HepG2 (cell line): ENCODE data around the gene NDUFAF8. TPM values are rescaled to one million over a fixed set of nuclear protein-coding genes. Genes with fewer than 3 reads are reported as not detected.

ENCODE experiments used
- ARID3A ChIP-seq: IDR thresholded peaks from 2 replicates; pipeline ENCODE4 v1.6.1; 2012; ENCODE audit warnings: low read depth, low read length, improper control_type of control experiment
- ELF4 ChIP-seq: sonication (generic); formaldehyde crosslinking; IDR thresholded peaks from 2 replicates; pipeline ENCODE4 v1.5.0; 2020; ENCODE audit warnings: missing genetic modification reagents, mild to moderate bottlenecking, moderate library complexity, borderline replicate concordance
- HOXA7 ChIP-seq: sonication (generic); formaldehyde crosslinking; IDR thresholded peaks from 2 replicates; pipeline ENCODE4 v1.8.1; 2022; ENCODE audit warnings: mild to moderate bottlenecking, missing genetic modification reagents, moderate library complexity
- IKZF1 ChIP-seq: fragments of 450-650 bp; IDR thresholded peaks from 2 replicates; pipeline ENCODE4 v1.7.1; 2016
- JUND ChIP-seq: sonication (generic); formaldehyde crosslinking; IDR thresholded peaks from 2 replicates; pipeline ENCODE4 v1.8.0; 2022; ENCODE audit warnings: mild to moderate bottlenecking, missing genetic modification reagents
- MTA1 ChIP-seq: sonication (generic); formaldehyde crosslinking; IDR thresholded peaks from 2 replicates; pipeline ENCODE4 v1.4.0; 2020; ENCODE audit warnings: missing genetic modification reagents, mild to moderate bottlenecking, borderline replicate concordance
- NR1H2 ChIP-seq: sonication (generic); formaldehyde crosslinking; IDR thresholded peaks from 2 replicates; pipeline ENCODE4 v1.8.1; 2022; ENCODE audit warnings: low read depth, missing genetic modification reagents, borderline replicate concordance
- SALL2 ChIP-seq: sonication (generic); formaldehyde crosslinking; IDR thresholded peaks from 2 replicates; pipeline ENCODE4 v1.8.1; 2023; ENCODE audit warnings: mild to moderate bottlenecking, missing genetic modification reagents, inconsistent platforms
- THAP11 ChIP-seq: IDR thresholded peaks from 2 replicates; pipeline ENCODE4 v1.6.1; 2016; ENCODE audit warnings: missing biosample characterization, missing genetic modification reagents
- ZBTB3 ChIP-seq: sonication (generic); formaldehyde crosslinking; IDR thresholded peaks from 2 replicates; pipeline ENCODE4 v1.4.0; 2020; ENCODE audit warnings: low read depth, mild to moderate bottlenecking, moderate library complexity, missing genetic modification reagents, borderline replicate concordance
- ZNF550 ChIP-seq: sonication (generic); formaldehyde crosslinking; IDR thresholded peaks from 2 replicates; pipeline ENCODE4 v1.4.0; 2020; ENCODE audit warnings: mild to moderate bottlenecking, missing genetic modification reagents, borderline replicate concordance
- polyA plus RNA-seq, 8 experiments: library from polyadenylated mRNA; depleted of rRNA in 3 of 8; stranded (reverse) in 7 of 8; unstranded in 1 of 8; fragments of >200 nt; fragmentation: Illumina TruSeq in 4 of 8; extraction: Trizol in 4 of 8; gene quantifications; 2 replicates each; pipeline versions ENCODE4 v1.2.1 to v1.2.3, GENCODE V29; 2011 to 2016; ENCODE audit warnings: low read depth in 4 of 8, missing spikeins in 1 of 8, mixed read lengths in 1 of 8; ENCODE audit not compliant: insufficient read depth in 1 of 8
- total RNA-seq, 5 experiments: library from RNA; depleted of rRNA; stranded (reverse); fragments of >200 nt; fragmentation: Illumina TruSeq; extraction: Trizol; gene quantifications; 2 replicates each; pipeline ENCODE4 v1.2.3, GENCODE V29; 2016; ENCODE audit warnings: low read depth in 1 of 5
- TF ChIP-seq, protein P1 (sequence below): sonication (generic); formaldehyde crosslinking; IDR thresholded peaks from 2 replicates; pipeline ENCODE4 v1.4.0; 2020; ENCODE audit warnings: missing genetic modification reagents

NDUFAF8 gene
- total and polyA plus RNA-seq, 2 of the 13 experiments (the other 11 are each of a cell fraction or from before 2014, with no cell fraction given), result 75.6 to 233 TPM

GRCh38 chr17:81253358-81254131 lies 14.4 kb downstream of the NDUFAF8 start (continued):
- TF ChIP-seq ARID3A, result no peak
- peak; percentile 91 for TF ChIP-seq IKZF1
- TF ChIP-seq HOXA7, result peak; percentile 77; the same call in 1 of the 2 replicates
- TF ChIP-seq, protein P1, sequence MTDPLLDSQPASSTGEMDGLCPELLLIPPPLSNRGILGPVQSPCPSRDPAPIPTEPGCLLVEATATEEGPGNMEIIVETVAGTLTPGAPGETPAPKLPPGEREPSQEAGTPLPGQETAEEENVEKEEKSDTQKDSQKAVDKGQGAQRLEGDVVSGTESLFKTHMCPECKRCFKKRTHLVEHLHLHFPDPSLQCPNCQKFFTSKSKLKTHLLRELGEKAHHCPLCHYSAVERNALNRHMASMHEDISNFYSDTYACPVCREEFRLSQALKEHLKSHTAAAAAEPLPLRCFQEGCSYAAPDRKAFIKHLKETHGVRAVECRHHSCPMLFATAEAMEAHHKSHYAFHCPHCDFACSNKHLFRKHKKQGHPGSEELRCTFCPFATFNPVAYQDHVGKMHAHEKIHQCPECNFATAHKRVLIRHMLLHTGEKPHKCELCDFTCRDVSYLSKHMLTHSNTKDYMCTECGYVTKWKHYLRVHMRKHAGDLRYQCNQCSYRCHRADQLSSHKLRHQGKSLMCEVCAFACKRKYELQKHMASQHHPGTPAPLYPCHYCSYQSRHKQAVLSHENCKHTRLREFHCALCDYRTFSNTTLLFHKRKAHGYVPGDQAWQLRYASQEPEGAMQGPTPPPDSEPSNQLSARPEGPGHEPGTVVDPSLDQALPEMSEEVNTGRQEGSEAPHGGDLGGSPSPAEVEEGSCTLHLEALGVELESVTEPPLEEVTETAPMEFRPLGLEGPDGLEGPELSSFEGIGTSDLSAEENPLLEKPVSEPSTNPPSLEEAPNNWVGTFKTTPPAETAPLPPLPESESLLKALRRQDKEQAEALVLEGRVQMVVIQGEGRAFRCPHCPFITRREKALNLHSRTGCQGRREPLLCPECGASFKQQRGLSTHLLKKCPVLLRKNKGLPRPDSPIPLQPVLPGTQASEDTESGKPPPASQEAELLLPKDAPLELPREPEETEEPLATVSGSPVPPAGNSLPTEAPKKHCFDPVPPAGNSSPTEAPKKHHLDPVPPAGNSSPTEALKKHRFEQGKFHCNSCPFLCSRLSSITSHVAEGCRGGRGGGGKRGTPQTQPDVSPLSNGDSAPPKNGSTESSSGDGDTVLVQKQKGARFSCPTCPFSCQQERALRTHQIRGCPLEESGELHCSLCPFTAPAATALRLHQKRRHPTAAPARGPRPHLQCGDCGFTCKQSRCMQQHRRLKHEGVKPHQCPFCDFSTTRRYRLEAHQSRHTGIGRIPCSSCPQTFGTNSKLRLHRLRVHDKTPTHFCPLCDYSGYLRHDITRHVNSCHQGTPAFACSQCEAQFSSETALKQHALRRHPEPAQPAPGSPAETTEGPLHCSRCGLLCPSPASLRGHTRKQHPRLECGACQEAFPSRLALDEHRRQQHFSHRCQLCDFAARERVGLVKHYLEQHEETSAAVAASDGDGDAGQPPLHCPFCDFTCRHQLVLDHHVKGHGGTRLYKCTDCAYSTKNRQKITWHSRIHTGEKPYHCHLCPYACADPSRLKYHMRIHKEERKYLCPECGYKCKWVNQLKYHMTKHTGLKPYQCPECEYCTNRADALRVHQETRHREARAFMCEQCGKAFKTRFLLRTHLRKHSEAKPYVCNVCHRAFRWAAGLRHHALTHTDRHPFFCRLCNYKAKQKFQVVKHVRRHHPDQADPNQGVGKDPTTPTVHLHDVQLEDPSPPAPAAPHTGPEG (CRISPR knock-in tag), result peak; percentile 98
- 0 out of 2 replicates have a peak, but pooled peaks have one; percentile 35 for TF ChIP-seq THAP11 (CRISPR knock-in tag)
- no peak for TF ChIP-seq JUND (CRISPR knock-in tag)
- TF ChIP-seq ELF4 (CRISPR knock-in tag), result no peak
- peak; percentile 92; the same call in 1 of the 2 replicates for TF ChIP-seq ZNF550 (CRISPR knock-in tag)
- no peak for TF ChIP-seq ZBTB3
- peak; percentile 73; the same call in 1 of the 2 replicates for TF ChIP-seq SALL2 (CRISPR knock-in tag)
- TF ChIP-seq NR1H2 (CRISPR knock-in tag), result no peak
- peak; percentile 34; the same call in 1 of the 2 replicates for TF ChIP-seq MTA1 (CRISPR knock-in tag)
